Heart left ventricle (tissue), 16 donors: ENCODE data around the gene CAD. TPM values are rescaled to one million over a fixed set of nuclear protein-coding genes. Genes with fewer than 3 reads are reported as not detected.
"Not testable (repeated sequence)": the region's sequence is repeated elsewhere in the genome, so short reads cannot be mapped to it uniquely, and the experiment has no call there.

Source experiments
- ATAC-seq, 4 donors: fragments of 200-7000 bp; cut with Tn5 transposase; one replicate each; pipeline ENCODE4 v1.9.1; 2020 to 2022; ENCODE audit warnings: moderate library complexity in 4 of 4, mild to moderate bottlenecking in 3 of 4, moderate number of reproducible peaks in 1 of 4
- DNase-seq, 5 donors: peaks; one replicate each; pipeline ENCODE4 v3.0.0-alpha.2; 2020
- H3K27ac ChIP-seq, 12 donors: fragments of 200-600 bp; sonication (generic) in 4 of 12; one replicate each; pipeline versions ENCODE4 v1.5.0 to v1.8.0; 2016 to 2022; ENCODE audit warnings: mild to moderate bottlenecking in 2 of 12
- H3K27me3 ChIP-seq, 9 donors: fragments of 200-600 bp; sonication (generic) in 2 of 9; one replicate each; pipeline versions ENCODE4 v1.5.1 to v1.8.0; 2016 to 2022; ENCODE audit warnings: mild to moderate bottlenecking in 3 of 9
- H3K36me3 ChIP-seq, 9 donors: fragments of 200-600 bp; sonication (generic) in 2 of 9; one replicate each; pipeline versions ENCODE4 v1.5.0 to v1.8.0; 2018 to 2022; ENCODE audit warnings: mild to moderate bottlenecking in 2 of 9
- H3K4me1 ChIP-seq, 12 donors: fragments of 200-600 bp; sonication (generic) in 4 of 12; one replicate each; pipeline versions ENCODE4 v1.5.0 to v1.8.0; 2016 to 2022; ENCODE audit warnings: mild to moderate bottlenecking in 3 of 12
- H3K4me3 ChIP-seq, 12 donors: fragments of 200-600 bp; sonication (generic) in 4 of 12; one replicate each; pipeline versions ENCODE4 v1.5.0 to v1.8.0; 2017 to 2022; ENCODE audit warnings: mild to moderate bottlenecking in 9 of 12, moderate library complexity in 4 of 12
- H3K9me3 ChIP-seq, 12 donors: fragments of 200-600 bp; sonication (generic) in 4 of 12; one replicate each; pipeline versions ENCODE4 v1.5.0 to v1.8.0; 2016 to 2022; ENCODE audit warnings: mild to moderate bottlenecking in 1 of 12
- POLR2A ChIP-seq, 2 donors: fragments of 450-650 bp; IDR thresholded peaks; one replicate each; pipeline ENCODE4 v1.6.1; 2017; ENCODE audit warnings: antibody characterized with exemption in 2 of 2, mild to moderate bottlenecking in 2 of 2, moderate library complexity in 2 of 2
- WGBS, 4 donors: extraction: QIAGEN DNeasy Blood & Tissue Kit in 2 of 4; methylation state at CpG; one replicate each; pipeline versions ENCODE4 v1.1.5 to v1.1.7; 2013 to 2018; 5-methylcytosine and 5-hydroxymethylcytosine counted together
- intact Hi-C, 10 donors: fragments of 100-400 bp; cut with DNase I; formaldehyde crosslinking; loops; one replicate each; pipeline versions ENCODE4 v1.11.1 to v1.14.2; 2022
- polyA plus RNA-seq, 2 donors: library from polyadenylated mRNA; stranded (reverse); fragments of 200-250 nt; gene quantifications; one replicate each; pipeline ENCODE4 v1.2.3, GENCODE V29; 2013
- total RNA-seq, 9 donors: library from RNA; depleted of rRNA in 2 of 9; stranded (reverse); fragments of >200 nt in 2 of 9; fragmentation: NEBNext Ultra II Directional in 3 of 9; extraction: Animal tissue kit (Norgen Biotek cat#: 25700) in 3 of 9; gene quantifications; one replicate each; pipeline versions ENCODE4 v1.1.0 to v1.2.4, GENCODE V29; 2016 to 2023
- TF ChIP-seq, protein P1 (sequence below), 12 donors: fragments of 200-600 bp; sonication (generic) in 4 of 12; IDR thresholded peaks; one replicate each; pipeline versions ENCODE4 v1.5.0 to v1.8.0; 2018 to 2022; ENCODE audit warnings: antibody characterized with exemption in 12 of 12, mild to moderate bottlenecking in 5 of 12
- donor health status: ischemic (EF 13 %, LVEDD 7.1; RV severe dilation, severe dysfunction).
- donor health status: healthy with polysubstance abuse.
- donor health status: DM: no; HTN: yes; CAD: no.
- donor health status: DM: no; HTN: no; CAD: no.
- donor health status: ischemic (EF 25% LVEDD 6.9; RV normal size, moderate dysfunction).
- donor health status: ischemic (EF 25% LVEDD 5.7; RV mildly dilated, moderate dysfunction).
- donor health status: healthy.
- donor health status: DM: yes; HTN: yes; CAD: no.
- donor health status: ischemic (EF 35%, LVEDD 5.7; RV mildly dilated, moderate dysfunction).
- donor health status: nonischemic (EF 11% LVEDD 7.7; RV severe dilation, severe dysfunction).
- donor health status: DM: yes; HTN: yes; CAD: no.
- donor health status: PGD.
- donor health status: ischemic (EF 29% LVEDD 5.4; RV normal size, mild dysfunction).
- donor health status: nonischemic (EF 23%, LVEDD 6.1; RV moderate dilation, normal function).

Gene CAD
- total and polyA plus RNA-seq, 11 donors: 3.2 to 14.2 (median 6.7) TPM

DNA sequence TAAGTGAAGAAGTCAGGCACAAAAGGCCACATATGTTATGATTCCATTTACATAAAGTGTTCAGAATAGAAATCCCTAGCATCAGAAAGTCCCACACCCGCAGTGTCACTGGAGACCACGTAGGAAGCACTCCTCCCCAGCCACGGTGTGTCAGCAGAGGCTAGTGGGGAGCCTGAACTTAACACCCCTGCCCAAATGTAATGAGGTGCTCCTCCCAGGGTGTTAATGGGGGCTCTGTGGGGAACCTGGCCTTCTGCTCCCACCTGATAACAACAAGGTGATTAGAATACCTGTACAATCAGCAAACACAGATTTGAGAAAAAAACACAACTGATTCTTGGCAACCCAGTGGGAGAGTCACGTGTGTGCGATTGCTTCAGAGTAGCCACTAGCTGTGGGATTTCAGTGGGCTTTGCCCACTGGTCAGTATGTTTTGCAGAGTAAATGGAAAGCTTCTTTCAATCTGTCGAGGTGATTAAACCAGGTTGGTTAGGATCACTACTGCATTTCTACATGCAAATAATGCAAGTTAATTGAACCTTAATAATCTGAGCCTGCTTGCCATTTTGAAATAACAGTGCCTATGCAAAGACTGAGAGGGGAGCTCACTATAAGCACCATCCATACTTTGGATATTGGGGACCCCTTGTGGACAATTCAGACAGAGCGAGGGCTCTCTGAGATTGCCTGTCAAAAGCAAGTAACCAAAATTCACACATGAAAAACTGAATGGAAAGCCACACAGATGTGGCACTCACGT, 25.9 kb upstream of the CAD start:
- Histone ChIP-seq H3K4me1 (no peaks in the 10 kb centered on the region), H3K9me3 (no peaks in the 10 kb centered on the region), H3K27me3 (no peaks in the 10 kb centered on the region), H3K4me3 (no peak overlapping the region), H3K36me3 (no peaks in the 10 kb centered on the region), H3K27ac (no peak overlapping the region)
- TF ChIP-seq, protein P1, sequence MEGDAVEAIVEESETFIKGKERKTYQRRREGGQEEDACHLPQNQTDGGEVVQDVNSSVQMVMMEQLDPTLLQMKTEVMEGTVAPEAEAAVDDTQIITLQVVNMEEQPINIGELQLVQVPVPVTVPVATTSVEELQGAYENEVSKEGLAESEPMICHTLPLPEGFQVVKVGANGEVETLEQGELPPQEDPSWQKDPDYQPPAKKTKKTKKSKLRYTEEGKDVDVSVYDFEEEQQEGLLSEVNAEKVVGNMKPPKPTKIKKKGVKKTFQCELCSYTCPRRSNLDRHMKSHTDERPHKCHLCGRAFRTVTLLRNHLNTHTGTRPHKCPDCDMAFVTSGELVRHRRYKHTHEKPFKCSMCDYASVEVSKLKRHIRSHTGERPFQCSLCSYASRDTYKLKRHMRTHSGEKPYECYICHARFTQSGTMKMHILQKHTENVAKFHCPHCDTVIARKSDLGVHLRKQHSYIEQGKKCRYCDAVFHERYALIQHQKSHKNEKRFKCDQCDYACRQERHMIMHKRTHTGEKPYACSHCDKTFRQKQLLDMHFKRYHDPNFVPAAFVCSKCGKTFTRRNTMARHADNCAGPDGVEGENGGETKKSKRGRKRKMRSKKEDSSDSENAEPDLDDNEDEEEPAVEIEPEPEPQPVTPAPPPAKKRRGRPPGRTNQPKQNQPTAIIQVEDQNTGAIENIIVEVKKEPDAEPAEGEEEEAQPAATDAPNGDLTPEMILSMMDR (IDR thresholded peaks at IDR 0.05): peak; percentile 46 to 70 (median 56)
- TF ChIP-seq POLR2A (IDR thresholded peaks at IDR 0.05): no peak
- WGBS, 4 donors: 34 to 44% (median 38%) methylated on average over 8 of the region's 8 CpGs
- ATAC-seq: peak in 3 of 4 donors; percentile 65 to 76 (median 73)
- DNase-seq: peak in 1 of 5 donors; percentile 29
- intact Hi-C loops: loop anchor here in 9 of 10 donors (1.0 to 10.0 kb wide), 6 partner anchors 92 to 229 kb away; no protein-coding TSS in a partner anchor

DNA sequence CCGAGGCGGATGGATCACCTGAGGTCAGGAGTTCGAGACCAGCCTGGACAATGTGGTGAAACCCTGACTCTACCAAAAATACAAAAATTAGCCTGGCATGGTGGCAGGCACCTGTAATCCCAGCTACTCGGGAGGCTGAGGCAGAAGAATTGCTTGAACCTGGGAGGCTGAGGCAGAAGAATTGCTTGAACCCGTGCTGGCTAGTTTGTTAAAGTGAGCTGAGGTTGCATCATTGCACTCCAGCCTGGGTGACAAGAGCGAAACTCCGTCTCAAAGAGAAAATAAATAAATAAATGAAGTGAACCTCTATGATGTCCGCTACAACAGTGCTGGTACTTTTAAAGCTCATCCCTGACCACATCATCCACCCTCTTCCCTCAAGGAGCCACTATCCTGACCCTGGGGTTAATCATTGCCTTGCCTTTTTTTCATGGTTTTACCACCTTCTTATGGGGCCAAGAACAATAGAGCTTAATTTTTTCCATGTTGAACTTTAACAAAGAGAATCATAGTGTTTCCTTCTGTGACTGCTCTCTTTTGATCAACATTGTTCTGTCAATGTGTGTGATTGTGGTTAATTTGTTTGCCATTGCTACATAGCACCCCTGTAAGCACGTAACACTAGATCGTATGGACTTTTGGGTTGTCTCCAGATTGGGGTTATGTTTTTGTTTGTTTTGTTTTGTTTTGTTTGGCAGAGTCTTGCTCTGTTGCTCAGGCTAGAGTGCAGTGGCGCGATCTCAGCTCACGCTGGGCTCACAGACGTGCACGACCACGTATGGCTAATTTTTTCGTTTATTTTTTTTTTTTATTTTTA, 22.4 kb upstream of the CAD start:
- intact Hi-C loops: loop anchor here in 5 of 10 donors (5.0 to 10.0 kb wide), 3 partner anchors 97 to 232 kb away; no protein-coding TSS in a partner anchor

DNA sequence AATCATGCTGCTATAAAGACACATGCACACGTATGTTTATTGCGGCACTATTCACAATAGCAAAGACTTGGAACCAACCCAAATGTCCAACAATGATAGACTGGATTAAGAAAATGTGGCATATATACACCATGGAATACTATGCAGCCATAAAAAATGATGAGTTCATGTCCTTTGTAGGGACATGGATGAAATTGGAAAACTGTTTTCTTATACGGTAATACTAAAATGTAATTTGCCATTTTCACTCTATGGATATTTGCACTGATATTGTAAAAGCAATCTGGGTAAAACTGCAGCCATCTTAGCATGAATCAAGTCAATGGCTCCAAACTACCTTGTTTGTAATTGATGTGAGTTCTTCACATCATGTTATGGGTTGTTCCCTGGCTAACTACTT, 21.4 kb upstream of the CAD start:
- H3K4me1 ChIP-seq, H3K4me3 ChIP-seq, H3K9me3 ChIP-seq, ATAC-seq, H3K27me3 ChIP-seq, H3K36me3 ChIP-seq, H3K27ac ChIP-seq, DNase-seq: not testable (repeated sequence)
- intact Hi-C loops: loop anchor here in 2 of 10 donors (10.0 kb wide), 1 partner anchor 231 kb away; no protein-coding TSS in a partner anchor
- 88 to 93% (median 92%) methylated on average over 3 of the region's 3 CpGs for WGBS, 4 donors

More for the DNA sequence above, 22.4 kb upstream of the CAD start:
- DNase-seq (no peak), ATAC-seq (no peak)
- H3K36me3 ChIP-seq: peaks cover 0 to 2% (median 0%) of the 10 kb centered on the region in 9 donors
- no peaks in the 10 kb centered on the region for H3K27me3 ChIP-seq
- no peak overlapping the region for H3K4me3 ChIP-seq
- H3K4me1 ChIP-seq: no peaks in the 10 kb centered on the region
- 71 to 79% (median 77%) methylated on average over 17 of the region's 17 CpGs for WGBS, 4 donors
- H3K9me3 ChIP-seq: no peaks in the 10 kb centered on the region
- no peak overlapping the region for H3K27ac ChIP-seq
- TF ChIP-seq POLR2A (IDR thresholded peaks at IDR 0.05): no peak
- TF ChIP-seq, protein P1 (IDR thresholded peaks at IDR 0.05): no peak

DNA sequence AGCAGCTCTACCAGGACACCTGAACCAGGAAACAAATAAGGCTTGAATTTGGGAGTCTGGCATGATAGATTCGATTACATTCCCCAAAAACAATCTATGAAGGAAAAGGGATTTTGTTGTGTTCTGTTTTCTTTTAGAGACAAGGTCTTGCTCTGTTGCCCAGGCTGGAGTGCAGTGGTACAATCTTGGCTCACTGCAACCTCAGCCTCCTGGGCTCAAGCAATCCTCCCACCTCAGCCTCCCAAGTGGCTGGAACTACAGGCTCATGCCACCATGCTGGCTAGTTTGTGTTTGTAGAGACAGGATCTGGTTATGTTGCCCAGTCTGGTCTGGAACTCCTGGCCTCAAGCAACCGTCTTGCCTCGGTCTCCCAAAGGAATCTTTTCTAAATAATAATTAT, 19.1 kb upstream of the CAD start:
- 80 to 92% (median 91%) methylated on average over 3 of the region's 3 CpGs for WGBS, 4 donors
- ATAC-seq, H3K4me1 ChIP-seq, H3K9me3 ChIP-seq, H3K27me3 ChIP-seq, H3K27ac ChIP-seq, H3K4me3 ChIP-seq, DNase-seq: not testable (repeated sequence)
- intact Hi-C loops: loop anchor here in 2 of 10 donors (10.0 kb wide), 1 partner anchor 233 kb away; no protein-coding TSS in a partner anchor
- peaks cover 0 to 28% (median 19%) of the 10 kb centered on the region in 9 donors for H3K36me3 ChIP-seq

DNA sequence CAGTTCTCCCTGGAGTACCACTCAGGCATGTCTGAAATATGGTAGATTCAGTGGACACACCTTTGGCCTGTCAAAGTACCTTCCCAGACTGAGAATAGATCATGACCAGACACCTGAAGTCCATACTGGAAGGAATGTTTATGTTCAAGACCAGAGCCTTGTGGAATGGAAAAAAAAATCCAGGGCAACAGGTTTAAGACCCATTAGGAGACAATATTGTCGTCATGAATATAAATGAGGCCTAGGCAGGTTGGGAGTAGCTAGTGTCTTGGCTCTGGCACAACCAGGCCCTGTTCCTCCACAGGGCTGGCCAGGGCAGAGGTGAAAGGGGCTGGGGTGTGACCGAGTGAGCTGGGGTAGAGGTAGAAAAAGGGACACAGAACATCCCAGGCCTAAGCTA, 18.5 kb upstream of the CAD start:
- no peak for DNase-seq
- TF ChIP-seq, protein P1 (IDR thresholded peaks at IDR 0.05): no peak
- no peak for TF ChIP-seq POLR2A (IDR thresholded peaks at IDR 0.05)
- intact Hi-C loops: loop anchor here in 2 of 10 donors (10.0 kb wide), 1 partner anchor 234 kb away; no protein-coding TSS in a partner anchor
- Histone ChIP-seq H3K9me3 (no peaks in the 10 kb centered on the region), H3K36me3 (peaks cover 0 to 33% (median 25%) of the 10 kb centered on the region in 9 donors), H3K4me1 (no peaks in the 10 kb centered on the region), H3K4me3 (no peak overlapping the region), H3K27ac (no peak overlapping the region), H3K27me3 (no peaks in the 10 kb centered on the region)
- 77 to 87% (median 82%) methylated on average over 2 of the region's 2 CpGs for WGBS, 4 donors
- ATAC-seq: peak in 1 of 4 donors; percentile 33
